DOHH2 (cell line): Measurements from ENCODE around the gene HOXC9.
A peak's percentile ranks its signal among the peaks of the same experiment; 100 is the strongest.

Experiments
- H3F3A ChIP-seq: fragments of 200-600 bp; sonication (generic), shearing (Covaris generic); 2 replicates; pipeline ENCODE4 v1.6.0; 2016; ENCODE audit warnings: antibody characterized with exemption, mild to moderate bottlenecking; ENCODE audit not compliant: control insufficient read depth, insufficient read depth
- H3K27ac ChIP-seq: fragments of 200-600 bp; sonication (generic); 2 replicates; pipeline ENCODE4 v1.5.1; 2014; ENCODE audit warnings: low read depth, mild to moderate bottlenecking, low read length, moderate library complexity
- H3K27me3 ChIP-seq: fragments of 200-600 bp; sonication (generic); 2 replicates; pipeline ENCODE4 v1.6.1; 2014; ENCODE audit warnings: mild to moderate bottlenecking, low read length, mixed read lengths; ENCODE audit not compliant: control insufficient read depth
- H3K36me3 ChIP-seq: fragments of 200-600 bp; sonication (generic); 2 replicates; pipeline ENCODE4 v1.6.1; 2014; ENCODE audit warnings: mild to moderate bottlenecking, low read length, moderate library complexity, mixed read lengths; ENCODE audit not compliant: control insufficient read depth
- H3K4me1 ChIP-seq: fragments of 200-600 bp; sonication (generic); 2 replicates; pipeline ENCODE4 v1.6.1; 2014; ENCODE audit warnings: mild to moderate bottlenecking, low read length, mixed read lengths; ENCODE audit not compliant: control insufficient read depth
- H3K4me2 ChIP-seq: fragments of 200-600 bp; sonication (generic); 2 replicates; pipeline ENCODE4 v1.6.0; 2014; ENCODE audit warnings: mild to moderate bottlenecking, low read length, moderate library complexity
- H3K4me3 ChIP-seq: fragments of 200-600 bp; sonication (generic); 2 replicates; pipeline ENCODE4 v1.5.1; 2014; ENCODE audit warnings: mild to moderate bottlenecking, low read length, mixed read lengths
- H3K79me2 ChIP-seq: fragments of 200-600 bp; sonication (generic); 2 replicates; pipeline ENCODE4 v1.6.1; 2014; ENCODE audit warnings: mild to moderate bottlenecking, low read length, mixed read lengths; ENCODE audit not compliant: control insufficient read depth
- H3K9me2 ChIP-seq: fragments of 200-600 bp; sonication (generic); replicated peaks from 2 replicates; pipeline ENCODE4 v1.6.1; 2014; ENCODE audit warnings: mild to moderate bottlenecking, low read length, mixed read lengths; ENCODE audit not compliant: control insufficient read depth
- H3K9me3 ChIP-seq: fragments of 200-600 bp; sonication (generic); 2 replicates; pipeline ENCODE4 v1.6.1; 2014; ENCODE audit warnings: antibody characterized with exemption, low read length, mixed read lengths; ENCODE audit not compliant: control insufficient read depth, insufficient read depth
- H4K20me1 ChIP-seq: fragments of 200-600 bp; sonication (generic); 2 replicates; pipeline ENCODE4 v1.6.0; 2014; ENCODE audit warnings: low read depth, mild to moderate bottlenecking, antibody characterized with exemption, low read length, moderate library complexity; ENCODE audit not compliant: control insufficient read depth, insufficient read depth
- CTCF ChIP-seq: fragments of 200-600 bp; sonication (generic); IDR thresholded peaks from one replicate; pipeline ENCODE4 v1.5.1; 2014; ENCODE audit warnings: antibody characterized with exemption, mild to moderate bottlenecking, low read depth, low read length; ENCODE audit not compliant: poor library complexity, severe bottlenecking
- EZH2phosphoT487 ChIP-seq: fragments of 200-600 bp; sonication (generic); IDR thresholded peaks from 2 replicates; pipeline ENCODE4 v1.6.1; 2017; ENCODE audit warnings: borderline replicate concordance, mild to moderate bottlenecking, antibody characterized with exemption, low read length, moderate library complexity, mixed read lengths

HOXC9 gene

GRCh38 chr12:54051874-54052437 lies 52.0 kb downstream of the HOXC9 start:
- Histone ChIP-seq H4K20me1 (no peaks in the 10 kb centered on the region), H3K9me2 (no peaks in the 10 kb centered on the region), H3K27ac (no peak overlapping the region), H3K4me2 (peak overlapping the region; percentile 87; the same call in 1 of the 2 replicates), H3K4me1 (peaks cover 41% of the 10 kb centered on the region), H3K4me3 (peak overlapping the region; percentile 79; the same call in 1 of the 2 replicates), H3K9me3 (no peaks in the 10 kb centered on the region), H3K79me2 (peaks cover 31% of the 10 kb centered on the region), H3F3A (peaks cover 11% of the 10 kb centered on the region), H3K27me3 (peaks cover 27% of the 10 kb centered on the region), H3K36me3 (peaks cover 17% of the 10 kb centered on the region)
- TF ChIP-seq EZH2phosphoT487, result no peak
- TF ChIP-seq CTCF, result no peak

- Histone ChIP-seq H3K36me3 (peaks cover 18% of the 10 kb centered on the region), H3K9me3 (no peaks in the 10 kb centered on the region), H3K4me3 (peak overlapping the region; percentile 79), H3F3A (peaks cover 11% of the 10 kb centered on the region), H3K9me2 (no peaks in the 10 kb centered on the region), H3K27me3 (peaks cover 22% of the 10 kb centered on the region), H3K79me2 (peaks cover 31% of the 10 kb centered on the region), H3K4me2 (peak overlapping the region; percentile 87), H4K20me1 (no peaks in the 10 kb centered on the region), H3K27ac (peak overlapping the region; percentile 86), H3K4me1 (peaks cover 41% of the 10 kb centered on the region)
- no peak for TF ChIP-seq EZH2phosphoT487
- TF ChIP-seq CTCF, result no peak
Observed at GRCh38 chr12:54052438-54053002, 52.6 kb downstream of the HOXC9 start.
